Lung (tissue), 12 donors: ENCODE data around the gene CCDC92. TPM values are rescaled to one million over a fixed set of nuclear protein-coding genes. Genes with fewer than 3 reads are reported as not detected.

Experiments used
- ATAC-seq: fragments of 200-7000 bp; cut with Tn5 transposase; one replicate; pipeline ENCODE4 v1.9.1; 2020; ENCODE audit warnings: moderate number of reproducible peaks; ENCODE audit not compliant: insufficient read depth, low FRiP score
- DNase-seq, 3 donors: peaks; one replicate each; pipeline ENCODE4 v3.0.0-alpha.2; 2013 to 2017
- H3K27ac ChIP-seq, 2 donors: one replicate each; pipeline ENCODE4 v1.5.1; 2013; ENCODE audit warnings: mild to moderate bottlenecking in 2 of 2, moderate library complexity in 2 of 2, control low read depth in 1 of 2, inconsistent platforms in 1 of 2, low read depth in 1 of 2, low read length in 1 of 2
- H3K27me3 ChIP-seq, 3 donors: one replicate each; pipeline ENCODE4 v1.5.1; 2013; ENCODE audit warnings: low read length in 2 of 3; ENCODE audit not compliant: control insufficient read depth in 3 of 3, insufficient read depth in 3 of 3
- H3K36me3 ChIP-seq, 4 donors: one replicate each; pipeline ENCODE4 v1.5.1; 2013; ENCODE audit warnings: low read length in 4 of 4, mild to moderate bottlenecking in 1 of 4, moderate library complexity in 1 of 4; ENCODE audit not compliant: control insufficient read depth in 4 of 4, insufficient read depth in 4 of 4
- H3K4me1 ChIP-seq, 5 donors: one replicate each; pipeline ENCODE4 v1.5.1; 2013; ENCODE audit warnings: low read length in 5 of 5, mild to moderate bottlenecking in 2 of 5, moderate library complexity in 1 of 5; ENCODE audit not compliant: control insufficient read depth in 5 of 5, insufficient read depth in 5 of 5
- H3K4me3 ChIP-seq: one replicate; pipeline ENCODE4 v1.5.1; 2013; ENCODE audit warnings: mild to moderate bottlenecking, control low read depth, moderate library complexity
- H3K9ac ChIP-seq, 2 donors: one replicate each; pipeline ENCODE4 v1.5.1; 2013; ENCODE audit warnings: low read length in 2 of 2, control low read depth in 1 of 2; ENCODE audit not compliant: insufficient read depth in 1 of 2
- H3K9me3 ChIP-seq, 4 donors: one replicate each; pipeline ENCODE4 v1.5.1; 2013; ENCODE audit warnings: low read length in 3 of 4, mild to moderate bottlenecking in 1 of 4, moderate library complexity in 1 of 4; ENCODE audit not compliant: control insufficient read depth in 4 of 4, insufficient read depth in 3 of 4
- WGBS, 2 donors: extraction: QIAGEN DNeasy Blood & Tissue Kit; methylation state at CpG; one replicate each; pipeline ENCODE4 v1.1.7; 2013; 5-methylcytosine and 5-hydroxymethylcytosine counted together
- polyA plus RNA-seq, 2 donors: library from polyadenylated mRNA; stranded (reverse); fragments of 200-250 nt; gene quantifications; one replicate each; pipeline ENCODE4 v1.2.1, GENCODE V29; 2013
- total RNA-seq, 2 donors: library from RNA; depleted of rRNA in 1 of 2; stranded (reverse); fragments of >200 nt in 1 of 2; gene quantifications; one replicate each; pipeline ENCODE4 v1.2.1, GENCODE V29; 2014 to 2021
- TF ChIP-seq, protein P1 (sequence below): IDR thresholded peaks from 2 replicates; pipeline ENCODE4 v1.5.1; 2012; ENCODE audit warnings: mild to moderate bottlenecking; ENCODE audit errors: control extremely low read depth, extremely low read depth
- donor health status: control.
- donor health status: control.
- donor health status: Bipolar disorder and iron deficiency.
- donor health status: healthy.
- donor health status: DM: yes; HTN: yes; CAD: no.

The CCDC92 gene
- total and polyA plus RNA-seq, 4 donors: 17.7 to 55.5 (median 34.8) TPM

- Histone ChIP-seq H3K9ac (no peak overlapping the region), H3K4me3 (no peak overlapping the region), H3K27me3 (peaks cover 0 to 12% (median 6%) of the 10 kb centered on the region in 3 donors), H3K36me3 (no peaks in the 10 kb centered on the region), H3K9me3 (peaks cover 0 to 4% (median 0%) of the 10 kb centered on the region in 4 donors), H3K27ac (no peak overlapping the region), H3K4me1 (peaks cover 0 to 8% (median 4%) of the 10 kb centered on the region in 5 donors)
- 63 to 67% methylated on average over 15 of the region's 15 CpGs for WGBS, 2 donors
- ATAC-seq (no peak), DNase-seq (no peak)
- TF ChIP-seq, protein P1, sequence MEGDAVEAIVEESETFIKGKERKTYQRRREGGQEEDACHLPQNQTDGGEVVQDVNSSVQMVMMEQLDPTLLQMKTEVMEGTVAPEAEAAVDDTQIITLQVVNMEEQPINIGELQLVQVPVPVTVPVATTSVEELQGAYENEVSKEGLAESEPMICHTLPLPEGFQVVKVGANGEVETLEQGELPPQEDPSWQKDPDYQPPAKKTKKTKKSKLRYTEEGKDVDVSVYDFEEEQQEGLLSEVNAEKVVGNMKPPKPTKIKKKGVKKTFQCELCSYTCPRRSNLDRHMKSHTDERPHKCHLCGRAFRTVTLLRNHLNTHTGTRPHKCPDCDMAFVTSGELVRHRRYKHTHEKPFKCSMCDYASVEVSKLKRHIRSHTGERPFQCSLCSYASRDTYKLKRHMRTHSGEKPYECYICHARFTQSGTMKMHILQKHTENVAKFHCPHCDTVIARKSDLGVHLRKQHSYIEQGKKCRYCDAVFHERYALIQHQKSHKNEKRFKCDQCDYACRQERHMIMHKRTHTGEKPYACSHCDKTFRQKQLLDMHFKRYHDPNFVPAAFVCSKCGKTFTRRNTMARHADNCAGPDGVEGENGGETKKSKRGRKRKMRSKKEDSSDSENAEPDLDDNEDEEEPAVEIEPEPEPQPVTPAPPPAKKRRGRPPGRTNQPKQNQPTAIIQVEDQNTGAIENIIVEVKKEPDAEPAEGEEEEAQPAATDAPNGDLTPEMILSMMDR: no peak
Measured at GRCh38 chr12:123891516-123892179, 81.0 kb downstream of the CCDC92 start.

DNA sequence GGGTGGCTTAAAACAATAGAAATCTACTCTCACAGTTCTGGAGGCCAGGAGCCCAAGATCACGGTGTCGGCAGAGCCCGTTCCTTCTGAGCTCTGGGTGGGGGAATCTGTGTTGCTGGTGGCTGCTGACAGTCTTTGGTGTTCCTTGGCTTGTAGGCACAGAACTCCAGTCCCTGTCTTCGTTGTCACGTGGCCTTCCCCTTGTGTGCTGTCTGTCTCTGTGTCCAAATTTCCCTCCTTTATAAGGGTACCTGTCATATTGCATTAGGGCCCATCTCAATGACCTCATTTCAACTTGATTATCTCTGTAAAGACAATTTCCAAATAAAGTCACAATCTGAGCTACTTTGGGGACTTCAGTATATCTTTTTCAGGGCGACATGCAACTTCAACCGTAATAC lies 81.6 kb downstream of the CCDC92 start:
- WGBS, 2 donors: 86 to 93% methylated on average over 7 of the region's 7 CpGs
- TF ChIP-seq, protein P1: no peak

DNA sequence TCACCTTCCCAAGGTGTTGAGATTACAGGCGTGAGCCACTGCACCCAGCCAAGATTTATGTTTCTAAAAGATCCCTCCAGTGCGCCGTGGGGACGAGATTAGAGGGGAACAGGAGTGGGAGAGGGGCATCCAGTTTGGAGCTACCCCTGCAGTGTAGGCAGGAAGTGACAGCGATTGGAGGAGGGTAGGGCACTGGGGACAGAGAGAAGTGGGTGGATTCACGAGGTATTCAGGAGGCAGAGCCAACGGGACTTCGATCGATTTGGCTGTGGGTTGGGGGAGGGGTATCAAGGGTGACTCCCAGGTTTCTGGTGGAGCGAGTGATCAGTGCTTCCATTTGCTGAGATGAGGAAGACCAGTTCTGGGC lies 82.1 kb downstream of the CCDC92 start:
- DNase-seq (no peak), ATAC-seq (no peak)
- TF ChIP-seq, protein P1: no peak
- Histone ChIP-seq H3K36me3 (no peaks in the 10 kb centered on the region), H3K27me3 (peaks cover 0 to 14% (median 11%) of the 10 kb centered on the region in 3 donors), H3K9ac (no peak overlapping the region), H3K4me1 (peaks cover 0 to 2% (median 0%) of the 10 kb centered on the region in 5 donors), H3K27ac (no peak overlapping the region), H3K4me3 (no peak overlapping the region), H3K9me3 (peaks cover 0 to 4% (median under 1%) of the 10 kb centered on the region in 4 donors)
- 54 to 65% methylated on average over 10 of the region's 10 CpGs for WGBS, 2 donors

More for the DNA sequence above, 81.6 kb downstream of the CCDC92 start:
- Histone ChIP-seq H3K36me3 (no peaks in the 10 kb centered on the region), H3K4me3 (no peak overlapping the region), H3K9me3 (peaks cover 0 to 4% (median under 1%) of the 10 kb centered on the region in 4 donors), H3K27me3 (peaks cover 0 to 14% (median 10%) of the 10 kb centered on the region in 3 donors), H3K4me1 (peaks cover 0 to 3% (median 1%) of the 10 kb centered on the region in 5 donors), H3K9ac (no peak overlapping the region), H3K27ac (no peak overlapping the region)
- ATAC-seq: no peak
- DNase-seq: no peak
